BJ (cell line): Measurements from ENCODE around the gene XPR1. TPM values are rescaled to one million over a fixed set of nuclear protein-coding genes. Genes with fewer than 3 reads are reported as not detected.

Source experiments
- polyA plus RNA-seq: library from polyadenylated mRNA; depleted of rRNA; stranded (reverse); fragments of >200 nt; gene quantifications from 2 replicates; pipeline ENCODE4 v1.2.3, GENCODE V29; 2011; rRNA removed
- small RNA-seq: library from RNA; depleted of rRNA; stranded (forward); fragments of <200 nt; gene quantifications from one replicate; pipeline ENCODE3, GENCODE V24; 2012; ENCODE audit warnings: low replicate concordance, low read depth; ENCODE audit not compliant: insufficient read length

XPR1 gene
- polyA plus RNA-seq, 1 experiment, result 17.3 TPM

Small RNA genes within 50 kb of the gene (small RNA-seq; reads per million reads assigned to genes)
- gene RF00026, result not detected

Other genes starting within 250 kb of the XPR1 start
- 47.4 and 49.0 TPM in 2 replicates for gene ACBD6, start 129.4 kb upstream of the XPR1 start, polyA plus RNA-seq
- gene OVAAL, start 73.1 kb upstream of the XPR1 start, polyA plus RNA-seq, result 0.05 TPM in 1 of 2 replicates, not detected in the other